Activated CD4-positive, alpha-beta T cell treated with anti-CD3 and anti-CD28 coated beads, Interleukin-2, Interleukin-4, amounts not matched to agents 100 ng/mL and 50 ng/mL, durations not matched to agents 16 hours and 8 hours (primary cell): ENCODE measurements around the gene GRIP1.

ENCODE experiments used
- DNase-seq: peaks from one replicate; pipeline ENCODE4 v3.0.0-alpha.2; 2020; ENCODE audit warnings: low spot score

The GRIP1 gene

DNA sequence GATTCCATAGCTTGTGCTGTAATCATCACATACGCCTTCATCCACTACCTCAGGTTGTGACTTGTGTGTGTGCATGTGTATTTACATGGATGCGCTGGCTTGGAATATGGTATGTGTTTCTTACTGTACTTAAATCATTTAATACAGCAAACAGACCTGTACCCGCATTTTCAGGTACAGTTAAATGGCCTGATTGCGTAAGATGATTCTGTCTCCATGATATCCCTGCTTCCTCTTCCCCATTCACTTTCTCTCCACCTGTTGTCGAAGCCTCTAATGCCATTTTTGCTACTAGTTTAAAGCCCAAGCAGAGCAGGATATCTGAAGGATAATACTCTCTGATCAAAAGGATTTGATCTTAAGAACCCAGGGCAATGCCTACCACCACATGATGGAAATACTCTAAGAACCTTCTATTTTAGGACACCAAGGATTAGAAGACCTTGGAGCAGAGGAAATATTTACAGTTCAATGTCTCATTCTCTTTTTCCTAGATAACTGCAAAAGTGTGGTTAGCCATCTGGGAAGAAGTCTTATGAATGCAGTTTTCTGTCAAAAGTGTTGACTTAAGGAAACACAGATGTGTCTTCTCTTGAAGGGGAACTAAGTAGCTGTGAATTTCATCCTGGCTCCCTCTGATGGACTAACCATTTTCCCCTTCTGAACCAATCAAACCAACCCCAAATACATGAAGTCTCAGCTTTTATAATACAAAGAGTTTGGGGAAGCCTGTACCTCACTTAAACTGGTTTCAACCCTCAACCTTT, 297.9 kb downstream of the GRIP1 start:
- no peak for DNase-seq

GRCh38 chr12:66379616-66380015, 299.3 kb downstream of the GRIP1 start:
- no peak for DNase-seq

- DNase-seq, result no peak
Measured at GRCh38 chr12:66375560-66375959, 303.3 kb downstream of the GRIP1 start.

GRCh38 chr12:66371982-66372381, 306.9 kb downstream of the GRIP1 start:
- DNase-seq, result no peak

- no peak for DNase-seq
Measured at GRCh38 chr12:66367015-66367667, 311.7 kb downstream of the GRIP1 start.

GRCh38 chr12:66365718-66366490, 313.0 kb downstream of the GRIP1 start:
- DNase-seq, result no peak

GRCh38 chr12:66361703-66362102, 317.2 kb downstream of the GRIP1 start:
- DNase-seq, result no peak

GRCh38 chr12:66359300-66359699, 319.6 kb downstream of the GRIP1 start:
- no peak for DNase-seq

- no peak for DNase-seq
Measured at GRCh38 chr12:66354291-66354690, 324.6 kb downstream of the GRIP1 start.

- no peak for DNase-seq
Measured at GRCh38 chr12:66352899-66353298, 326.0 kb downstream of the GRIP1 start.

DNA sequence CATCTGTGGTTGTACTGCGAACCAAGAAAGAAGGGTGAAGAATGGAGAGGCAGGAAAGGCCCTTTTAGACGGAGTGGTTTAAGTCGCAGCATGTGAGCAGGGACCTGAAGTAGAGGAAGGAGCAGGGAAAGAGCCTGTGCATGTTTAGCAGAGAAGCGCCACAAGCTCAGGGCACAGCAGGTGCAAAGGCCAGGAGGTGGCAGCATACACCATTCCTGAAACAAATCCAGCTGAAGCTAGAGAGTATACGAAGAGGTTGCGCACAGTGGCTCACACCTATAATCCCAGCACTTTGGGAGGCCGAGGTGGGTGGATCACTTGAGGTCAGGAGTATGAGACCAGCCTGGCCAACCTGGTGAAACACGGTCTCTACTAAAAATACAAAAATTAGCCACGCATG, 326.7 kb downstream of the GRIP1 start:
- DNase-seq, result no peak

GRCh38 chr12:66351301-66351700, 327.6 kb downstream of the GRIP1 start:
- no peak for DNase-seq

- DNase-seq, result no peak
Measured at GRCh38 chr12:66345956-66346355, 332.9 kb downstream of the GRIP1 start.

DNA sequence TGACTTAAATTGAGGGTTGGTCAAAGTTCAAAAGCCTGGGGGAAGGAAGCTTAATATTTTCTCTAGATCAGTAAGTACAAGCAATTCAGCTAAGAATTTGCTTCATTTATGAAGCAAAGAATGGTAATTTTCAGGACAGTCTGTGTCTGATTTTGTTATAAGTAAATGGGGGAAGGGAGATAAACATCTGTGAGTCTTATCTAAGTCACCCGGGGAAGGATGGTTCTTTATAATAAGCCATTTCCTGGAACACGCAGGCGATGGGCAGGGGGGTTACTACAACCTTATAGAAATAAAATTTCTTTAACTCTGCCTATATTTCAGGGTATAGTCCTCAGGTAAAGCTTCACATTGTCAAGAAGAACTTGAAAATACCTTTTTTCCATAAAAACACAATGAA, 333.7 kb downstream of the GRIP1 start:
- no peak for DNase-seq

DNA sequence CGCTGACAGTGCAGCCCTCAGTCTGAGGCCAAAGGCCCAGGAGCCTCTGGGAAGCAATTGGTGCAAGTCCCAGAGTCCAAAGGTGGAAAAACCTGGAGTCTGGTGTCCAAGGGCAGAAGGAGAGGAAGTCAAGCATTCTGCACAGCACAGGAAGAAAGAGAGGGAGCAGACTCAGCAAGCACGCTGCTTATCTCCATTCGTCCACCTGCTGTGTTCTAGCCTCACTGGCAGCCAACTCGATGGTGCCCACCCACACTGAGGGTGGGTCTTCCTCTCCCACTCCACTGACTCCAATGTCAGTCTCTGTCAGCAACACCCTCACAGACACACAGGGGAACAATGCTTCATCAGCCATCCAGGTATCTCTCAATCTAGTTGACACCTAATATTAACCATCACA, 337.8 kb downstream of the GRIP1 start:
- no peak for DNase-seq

DNA sequence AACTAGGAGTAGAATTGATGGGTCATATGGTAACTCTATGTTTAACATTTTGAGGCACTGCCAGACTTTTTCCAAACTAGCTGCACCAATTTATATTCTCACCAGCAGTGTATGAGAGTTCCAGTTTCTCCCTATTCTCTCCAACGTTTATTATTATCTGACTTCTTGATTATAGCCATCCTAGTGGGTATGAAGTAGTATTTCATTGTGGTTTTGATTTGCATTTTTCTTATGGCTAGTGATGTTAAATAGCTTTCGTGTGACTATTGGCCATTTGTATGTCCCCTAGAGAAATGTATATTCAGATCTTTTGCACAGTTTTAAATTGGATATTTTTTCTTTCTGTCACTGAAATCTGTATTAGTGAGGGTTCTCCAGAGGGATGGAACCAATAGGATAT, 338.7 kb downstream of the GRIP1 start:
- no peak for DNase-seq

- no peak for DNase-seq
Measured at GRCh38 chr12:66337381-66338010, 341.4 kb downstream of the GRIP1 start.

DNA sequence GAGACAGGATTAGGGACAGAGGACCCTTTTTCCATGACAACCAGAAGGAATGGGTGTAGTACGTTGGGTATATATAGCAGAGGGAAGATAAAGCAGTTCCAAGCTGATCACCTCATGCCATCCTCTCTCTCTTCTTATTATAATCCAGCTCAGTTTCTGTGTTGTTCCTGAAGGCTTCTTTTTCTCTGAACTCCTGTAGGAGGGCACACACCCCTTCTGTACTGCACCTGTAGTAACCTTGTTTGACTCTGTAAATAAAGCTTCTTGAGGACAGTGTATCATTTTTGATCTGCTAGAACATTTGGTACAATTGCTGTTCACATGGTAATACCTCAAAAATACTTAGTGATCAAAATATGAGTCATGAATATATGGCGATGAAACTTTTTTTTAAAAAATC, 343.1 kb downstream of the GRIP1 start:
- DNase-seq, result no peak

DNA sequence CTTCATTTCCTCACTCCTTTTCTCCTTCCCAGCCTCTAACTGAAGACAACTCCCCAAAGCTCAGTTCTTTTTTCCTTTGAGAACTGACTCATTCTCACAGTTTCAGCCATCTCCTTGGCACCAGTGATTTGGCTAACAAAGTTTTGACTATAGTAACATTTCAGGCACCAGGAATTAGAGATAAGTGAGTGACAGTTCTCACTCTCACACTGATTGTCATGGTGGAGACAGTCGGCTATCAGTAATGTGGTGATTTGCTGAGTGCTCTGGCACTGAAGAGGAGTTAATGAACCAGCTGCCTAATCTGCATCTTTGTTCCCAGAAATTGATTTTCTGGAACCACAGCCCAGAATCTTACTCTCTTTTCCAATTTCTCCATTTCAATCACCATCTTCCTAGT, 347.1 kb downstream of the GRIP1 start:
- no peak for DNase-seq

- no peak for DNase-seq
Measured at GRCh38 chr12:66331016-66331415, 347.9 kb downstream of the GRIP1 start.

GRCh38 chr12:66329941-66330340, 348.9 kb downstream of the GRIP1 start:
- no peak for DNase-seq

DNA sequence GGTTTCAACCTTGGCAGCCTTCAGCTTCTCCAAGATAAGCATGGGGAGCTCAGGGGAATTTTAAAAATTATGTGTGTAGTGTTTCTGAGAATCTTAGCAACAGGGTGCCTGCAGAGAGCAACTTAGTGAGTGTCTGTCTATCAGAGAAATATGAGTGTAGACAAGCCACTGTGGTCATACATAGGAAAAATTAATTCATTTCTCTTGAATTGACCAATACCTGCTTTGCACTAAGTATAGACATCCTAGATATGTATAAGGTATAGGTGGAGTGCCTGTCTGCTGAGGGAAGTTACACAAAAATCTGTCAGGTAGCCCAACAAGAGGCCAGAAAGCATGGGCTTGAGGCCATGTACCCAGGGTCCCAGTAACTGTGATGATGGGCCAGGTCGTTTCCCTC, 355.9 kb downstream of the GRIP1 start:
- DNase-seq, result no peak

DNA sequence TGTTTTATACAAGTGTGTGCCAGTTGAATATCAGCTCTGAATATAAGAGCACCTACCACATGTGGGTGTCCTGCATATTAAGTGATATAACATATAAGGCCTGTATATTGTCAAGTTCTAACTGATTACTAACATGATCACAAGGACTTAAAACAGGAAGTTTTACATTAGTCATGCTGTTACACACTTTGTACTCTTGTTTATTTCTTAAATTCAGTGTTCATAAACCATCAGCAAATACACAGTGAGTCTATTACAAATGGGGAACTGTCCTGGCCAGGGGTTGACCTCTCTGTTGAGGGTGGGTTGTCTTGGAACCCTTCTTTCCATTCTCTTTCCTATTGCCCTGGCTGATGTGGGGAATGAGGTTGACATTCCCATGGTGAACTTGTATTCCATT, 357.4 kb downstream of the GRIP1 start:
- DNase-seq, result no peak
